Transverse colon (tissue), 4 donors: Measurements from ENCODE around the gene C21orf58. TPM values are rescaled to one million over a fixed set of nuclear protein-coding genes. Genes with fewer than 3 reads are reported as not detected.

ENCODE experiments used
- DNase-seq: peaks from one replicate; pipeline ENCODE4 v3.0.0-alpha.2; 2019
- H3K27ac ChIP-seq, 4 donors: fragments of 200-600 bp; sonication (generic); 2 replicates each; pipeline ENCODE4 v1.5.1; 2016 to 2018; ENCODE audit warnings: inconsistent platforms in 4 of 4
- H3K27me3 ChIP-seq: fragments of 200-600 bp; sonication (generic); 2 replicates; pipeline ENCODE4 v1.5.1; 2017; ENCODE audit warnings: inconsistent platforms
- H3K36me3 ChIP-seq, 4 donors: fragments of 200-600 bp; sonication (generic); 2 replicates each; pipeline ENCODE4 v1.5.1; 2017 to 2019; ENCODE audit warnings: inconsistent platforms in 4 of 4
- H3K4me1 ChIP-seq, 4 donors: fragments of 200-600 bp; sonication (generic); 2 replicates each; pipeline ENCODE4 v1.5.1; 2017 to 2020; ENCODE audit warnings: inconsistent platforms in 4 of 4
- H3K4me3 ChIP-seq, 4 donors: fragments of 200-600 bp; sonication (generic); 1 replicate in 1 of 4; 2 replicates in 3 of 4; pipeline versions ENCODE4 v1.5.1 to v1.6.1; 2017 to 2019; ENCODE audit warnings: inconsistent platforms in 4 of 4
- H3K9me3 ChIP-seq, 2 donors: fragments of 200-600 bp; sonication (generic); 2 replicates each; pipeline ENCODE4 v1.5.1; 2017 to 2019; ENCODE audit warnings: inconsistent platforms in 2 of 2
- EP300 ChIP-seq: sonication (generic); formaldehyde crosslinking; IDR thresholded peaks from one replicate; pipeline ENCODE4 v1.6.1; 2017; ENCODE audit warnings: antibody characterized with exemption, low read depth
- POLR2A ChIP-seq: fragments of 450-650 bp; IDR thresholded peaks from one replicate; pipeline ENCODE4 v1.6.1; 2016; ENCODE audit warnings: antibody characterized with exemption, mild to moderate bottlenecking, moderate library complexity
- POLR2AphosphoS5 ChIP-seq, 3 donors: sonication (generic); formaldehyde crosslinking; IDR thresholded peaks; one replicate each; pipeline ENCODE4 v1.6.1; 2016; ENCODE audit warnings: antibody characterized with exemption in 3 of 3
- WGBS, 2 donors: methylation state at CpG; one replicate each; pipeline ENCODE4 v1.1.5; 2018; ENCODE audit warnings: low coverage in 1 of 2; 5-methylcytosine and 5-hydroxymethylcytosine counted together
- in situ Hi-C, 4 donors: fragments of 200-750 bp; cut with MboI; loops; one replicate each; pipeline versions ENCODE4 v1.15.0 to v1.15.1; 2017; ENCODE audit warnings: low sequenced_read_pairs in 3 of 4, low pct_ligation_motif_present in 1 of 4, low pct_unique_long_range_greater_than_20kb in 1 of 4
- intact Hi-C: fragments of 100-400 bp; cut with DNase I; formaldehyde crosslinking; loops from one replicate; pipeline ENCODE4 v1.15.1; 2023; ENCODE audit warnings: low total_unique reads
- total RNA-seq, 4 donors: library from RNA; depleted of rRNA; stranded (reverse); fragments of >200 nt; gene quantifications; one replicate each; pipeline ENCODE4 v1.1.0, GENCODE V29; 2016
- TF ChIP-seq, protein P1 (sequence below), 5 experiments: fragments of 200-600 bp in 3 of 5; fragments of 450-650 bp in 2 of 5; sonication (generic) in 3 of 5; IDR thresholded peaks; 1 replicate in 2 of 5; 2 replicates in 3 of 5; pipeline ENCODE4 v1.5.1; 2016 to 2017; ENCODE audit warnings: antibody characterized with exemption in 5 of 5, inconsistent platforms in 3 of 5, mild to moderate bottlenecking in 2 of 5, moderate library complexity in 1 of 5

C21orf58 gene
- total RNA-seq, 4 donors from 2014 or later: 2.5 to 79.8 (median 7.6) TPM

DNA sequence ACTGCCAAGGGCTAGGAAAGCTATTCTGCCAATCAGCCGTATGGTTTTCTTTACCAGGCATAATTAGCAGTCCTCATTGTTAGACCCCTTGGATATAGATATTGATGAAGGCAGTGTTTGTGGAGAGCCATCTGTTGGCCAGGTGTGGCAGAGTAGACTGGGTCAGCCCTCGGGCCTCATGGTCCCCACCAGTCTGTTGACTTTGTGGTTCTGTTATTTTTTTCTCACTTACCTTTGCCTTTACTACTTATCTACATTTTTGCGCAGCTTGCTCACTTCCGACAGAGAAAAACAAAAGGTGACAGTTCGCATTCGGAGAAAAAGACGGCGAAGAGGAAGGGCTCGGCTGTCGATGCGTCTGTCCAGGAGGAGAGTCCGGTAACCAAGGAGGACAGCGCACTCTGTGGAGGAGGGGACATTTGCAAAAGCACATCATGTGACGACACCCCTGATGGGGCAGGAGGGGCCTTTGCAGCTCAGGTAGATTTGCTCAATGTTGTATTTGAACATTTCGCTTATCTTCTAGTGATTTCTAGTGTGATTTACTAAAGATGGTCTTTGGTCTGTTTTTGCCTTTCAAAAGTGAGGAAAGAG, 2.5 kb upstream of the C21orf58 start:
- peaks cover 0 to 9% (median 4%) of the 10 kb centered on the region in 4 donors for H3K36me3 ChIP-seq
- no peak for TF ChIP-seq POLR2A
- TF ChIP-seq POLR2AphosphoS5 (IDR thresholded peaks at IDR 0.05): no peak
- TF ChIP-seq, protein P1, sequence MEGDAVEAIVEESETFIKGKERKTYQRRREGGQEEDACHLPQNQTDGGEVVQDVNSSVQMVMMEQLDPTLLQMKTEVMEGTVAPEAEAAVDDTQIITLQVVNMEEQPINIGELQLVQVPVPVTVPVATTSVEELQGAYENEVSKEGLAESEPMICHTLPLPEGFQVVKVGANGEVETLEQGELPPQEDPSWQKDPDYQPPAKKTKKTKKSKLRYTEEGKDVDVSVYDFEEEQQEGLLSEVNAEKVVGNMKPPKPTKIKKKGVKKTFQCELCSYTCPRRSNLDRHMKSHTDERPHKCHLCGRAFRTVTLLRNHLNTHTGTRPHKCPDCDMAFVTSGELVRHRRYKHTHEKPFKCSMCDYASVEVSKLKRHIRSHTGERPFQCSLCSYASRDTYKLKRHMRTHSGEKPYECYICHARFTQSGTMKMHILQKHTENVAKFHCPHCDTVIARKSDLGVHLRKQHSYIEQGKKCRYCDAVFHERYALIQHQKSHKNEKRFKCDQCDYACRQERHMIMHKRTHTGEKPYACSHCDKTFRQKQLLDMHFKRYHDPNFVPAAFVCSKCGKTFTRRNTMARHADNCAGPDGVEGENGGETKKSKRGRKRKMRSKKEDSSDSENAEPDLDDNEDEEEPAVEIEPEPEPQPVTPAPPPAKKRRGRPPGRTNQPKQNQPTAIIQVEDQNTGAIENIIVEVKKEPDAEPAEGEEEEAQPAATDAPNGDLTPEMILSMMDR (IDR thresholded peaks at IDR 0.05): no peak
- no peak for TF ChIP-seq EP300
- H3K4me1 ChIP-seq: peaks cover 14 to 29% (median 24%) of the 10 kb centered on the region in 4 donors
- WGBS, 2 donors: 94 to 97% methylated on average over 12 to 15 of the region's 15 CpGs
- no peak overlapping the region for H3K4me3 ChIP-seq
- H3K9me3 ChIP-seq: no peaks in the 10 kb centered on the region
- H3K27ac ChIP-seq: peak overlapping the region in 3 of 4 donors; percentile 99 to 100 (median 100)
- DNase-seq: no peak
- in situ Hi-C loops (no loop called here), intact Hi-C loops (no loop called here)
- no peaks in the 10 kb centered on the region for H3K27me3 ChIP-seq

DNA sequence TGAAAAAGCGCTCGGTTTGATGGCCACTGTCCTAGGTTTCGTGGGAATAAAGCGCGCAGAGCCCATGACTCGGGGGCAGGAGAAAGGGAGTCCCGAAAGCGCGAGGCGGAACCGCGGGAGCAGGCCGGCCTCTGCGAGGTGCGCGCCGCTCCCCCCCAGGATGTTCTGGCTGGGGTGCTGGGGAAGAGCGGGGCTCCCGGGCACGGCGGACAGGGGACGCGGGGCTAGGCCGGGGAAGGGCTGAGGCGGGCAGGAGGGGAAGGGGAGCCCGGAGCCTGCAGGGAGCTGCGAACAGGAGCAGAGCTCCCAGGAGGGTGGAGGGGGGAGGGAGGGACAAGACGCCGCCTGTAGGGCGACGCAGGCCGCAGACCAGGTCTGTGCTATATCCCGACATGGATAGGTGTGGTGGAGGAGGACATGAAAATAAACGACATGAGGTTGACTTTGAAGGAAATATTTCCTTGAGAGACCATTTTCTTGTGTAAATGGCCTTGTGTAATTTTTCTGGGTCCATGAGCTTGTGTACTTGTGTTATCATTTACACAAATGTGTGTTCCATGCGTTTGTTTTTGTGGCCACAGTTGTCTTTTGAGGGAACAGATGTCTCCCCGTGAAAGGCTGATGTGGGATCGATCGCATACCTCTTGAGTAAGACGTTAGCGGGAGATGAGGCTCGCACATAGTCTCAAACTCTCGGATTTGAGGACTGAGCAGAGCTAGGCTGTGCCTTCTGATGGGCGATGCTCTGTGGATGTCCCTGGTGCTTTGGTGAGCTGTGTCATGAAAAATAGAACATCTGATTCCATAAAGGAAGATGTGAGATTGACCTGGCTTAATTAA, 1.6 kb upstream of the C21orf58 start:
- Histone ChIP-seq H3K27ac (peak overlapping the region; percentile 99 to 100 (median 100)), H3K27me3 (no peaks in the 10 kb centered on the region), H3K4me1 (peaks cover 14 to 34% (median 24%) of the 10 kb centered on the region in 4 donors), H3K36me3 (peaks cover 0 to 9% (median 3%) of the 10 kb centered on the region in 4 donors), H3K4me3 (peak overlapping the region; percentile 62 to 100 (median 91)), H3K9me3 (no peaks in the 10 kb centered on the region)
- peak; percentile 7 for TF ChIP-seq POLR2A
- TF ChIP-seq, protein P1 (IDR thresholded peaks at IDR 0.05): peak in 3 of 5 experiments; percentile 21 to 35 (median 32)
- TF ChIP-seq EP300: no peak
- peak; percentile 57 for DNase-seq
- intact Hi-C loops (no loop called here), in situ Hi-C loops (no loop called here)
- 9 to 26% methylated on average over 14 to 42 of the region's 43 CpGs for WGBS, 2 donors

DNA sequence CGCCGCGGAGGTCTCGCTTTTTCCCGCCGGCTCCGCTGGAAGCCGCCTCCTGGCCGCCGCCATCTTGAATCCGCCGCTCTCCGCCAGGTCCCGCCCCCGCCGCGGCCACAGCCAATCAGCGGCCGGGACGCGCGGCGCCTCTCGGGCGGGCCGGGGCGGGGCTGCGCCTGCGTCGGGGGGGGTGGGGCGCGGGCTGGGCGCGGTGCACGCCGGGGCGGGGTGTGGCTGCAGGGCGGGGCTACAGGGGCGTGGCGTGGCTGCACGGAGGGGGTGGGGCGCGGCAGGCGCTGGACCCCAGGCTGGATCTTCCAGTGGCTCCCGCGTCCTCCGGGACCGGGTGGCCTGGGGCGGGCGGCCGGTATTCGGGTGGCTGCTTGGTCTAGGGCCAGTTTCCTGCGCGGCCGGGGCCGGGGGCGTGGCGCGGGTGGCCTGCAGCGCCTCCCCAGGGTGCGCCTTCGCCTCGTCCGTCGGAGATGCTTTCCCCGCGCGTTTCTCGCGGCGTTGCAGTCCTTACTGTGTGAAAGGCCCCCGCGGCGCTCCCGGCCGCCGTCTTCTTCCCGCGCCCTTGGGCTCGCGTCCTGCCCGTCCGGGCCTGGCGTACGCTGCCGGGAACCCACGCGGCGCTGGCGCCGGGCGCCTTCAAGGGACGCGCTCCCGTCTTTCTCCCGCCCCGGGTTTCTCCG, 861 bp upstream of the C21orf58 start:
- DNase-seq: peak; percentile 90
- H3K27ac ChIP-seq: peak overlapping the region; percentile 99 to 100 (median 100)
- TF ChIP-seq POLR2AphosphoS5 (IDR thresholded peaks at IDR 0.05): peak; percentile 23 to 64 (median 54)
- TF ChIP-seq, protein P1 (IDR thresholded peaks at IDR 0.05): peak in 1 of 5 experiments; percentile 8
- peak; percentile 41 for TF ChIP-seq EP300
- peak; percentile 30 for TF ChIP-seq POLR2A
- WGBS, 2 donors: 0% methylated on average over 48 of the region's 98 CpGs; no CpG with 5 or more reads in 1 of the 2 donors
- peaks cover 14 to 34% (median 24%) of the 10 kb centered on the region in 4 donors for H3K4me1 ChIP-seq
- H3K27me3 ChIP-seq: no peaks in the 10 kb centered on the region
- intact Hi-C loops: no loop called here
- H3K9me3 ChIP-seq: no peaks in the 10 kb centered on the region
- peaks cover 0 to 9% (median 0%) of the 10 kb centered on the region in 4 donors for H3K36me3 ChIP-seq
- H3K4me3 ChIP-seq: peak overlapping the region; percentile 86 to 100 (median 94)
- in situ Hi-C loops: no loop called here
